ENCODE measurements around the gene CNOT2. TPM values are rescaled to one million over a fixed set of nuclear protein-coding genes. Genes with fewer than 3 reads are reported as not detected.

Gene CNOT2
- total RNA-seq, 1 experiment from 2014 or later, result 73.7 TPM

GRCh38 chr12:70260646-70261045 is 17.4 kb downstream of the CNOT2 start:
- H3K27me3 ChIP-seq (ENCODE audit: low read length), result no peaks in the 10 kb centered on the region
- CTCF ChIA-PET, result no interaction called here

GRCh38 chr12:70264067-70264867 is 21.0 kb downstream of the CNOT2 start:
- DNase-seq, result no peak
- H3K27me3 ChIP-seq (ENCODE audit: low read length), result no peaks in the 10 kb centered on the region
- POLR2A ChIA-PET (ENCODE audit: unreplicated experiment), result no interaction called here
- H3F3A ChIP-seq (ENCODE audit: low read length, unreplicated experiment), result no peaks in the 10 kb centered on the region
- no TSS peak for BruUV-seq (replicated peaks)
- no peak overlapping the region for H3K9ac ChIP-seq (ENCODE audit: low read length)
- no peak overlapping the region for H2AFZ ChIP-seq (ENCODE audit: low read length)
- no peak overlapping the region for H3K27ac ChIP-seq (ENCODE audit: low read length)
- peaks cover 30% of the 10 kb centered on the region for H4K20me1 ChIP-seq (ENCODE audit: low read length)
- CTCF ChIA-PET, result no interaction called here
- no peak overlapping the region for H3K4me2 ChIP-seq (ENCODE audit: low read length)
- no peaks in the 10 kb centered on the region for H3K36me3 ChIP-seq (ENCODE audit: low read depth, low read length)
- peaks cover 100% of the 10 kb centered on the region for H3K79me2 ChIP-seq (ENCODE audit: low read length)
- no peaks in the 10 kb centered on the region for H3K9me2 ChIP-seq (replicated peaks; ENCODE audit: low read length)
- no peak for ATAC-seq
- H3K4me1 ChIP-seq (ENCODE audit: insufficient read depth, low read length), result no peaks in the 10 kb centered on the region
- no peak overlapping the region for H3K4me3 ChIP-seq (ENCODE audit: low read length)
- no peaks in the 10 kb centered on the region for H3K9me3 ChIP-seq (ENCODE audit: low read length)
- intact Hi-C loops (cut with micrococcal nuclease), result no loop called here
- TF ChIP-seq EZH2phosphoT487 (IDR thresholded peaks at IDR 0.05; ENCODE audit: borderline replicate concordance, low read length), result no peak
- no peak for TF ChIP-seq CTCF (conservative IDR thresholded peaks at IDR 0.05; ENCODE audit: low read depth, low read length)
- TF ChIP-seq EZH2 (IDR thresholded peaks at IDR 0.05; ENCODE audit: low read length, unreplicated experiment), result no peak

More at GRCh38 chr12:70260646-70261045, 17.4 kb downstream of the CNOT2 start:
- peaks cover 24% of the 10 kb centered on the region for H4K20me1 ChIP-seq (ENCODE audit: low read length)
- no peak for TF ChIP-seq EZH2 (IDR thresholded peaks at IDR 0.05; ENCODE audit: low read length, unreplicated experiment)
- no peak for TF ChIP-seq EZH2phosphoT487 (IDR thresholded peaks at IDR 0.05; ENCODE audit: borderline replicate concordance, low read length)
- TF ChIP-seq CTCF (conservative IDR thresholded peaks at IDR 0.05; ENCODE audit: low read depth, low read length), result no peak
- H3K9ac ChIP-seq (ENCODE audit: low read length), result no peak overlapping the region
- DNase-seq (no peak), ATAC-seq (no peak)
- H3K36me3 ChIP-seq (ENCODE audit: low read depth, low read length), result no peaks in the 10 kb centered on the region
- POLR2A ChIA-PET (ENCODE audit: unreplicated experiment), result no interaction called here
- intact Hi-C loops (cut with micrococcal nuclease), result no loop called here
- no peaks in the 10 kb centered on the region for H3K9me3 ChIP-seq (ENCODE audit: low read length)
- H3F3A ChIP-seq (ENCODE audit: low read length, unreplicated experiment), result no peaks in the 10 kb centered on the region
- no peaks in the 10 kb centered on the region for H3K9me2 ChIP-seq (replicated peaks; ENCODE audit: low read length)
- no TSS peak for BruUV-seq (replicated peaks)
- no peaks in the 10 kb centered on the region for H3K4me1 ChIP-seq (ENCODE audit: insufficient read depth, low read length)
- peaks cover 100% of the 10 kb centered on the region for H3K79me2 ChIP-seq (ENCODE audit: low read length)
- H2AFZ ChIP-seq (ENCODE audit: low read length), result no peak overlapping the region
- H3K27ac ChIP-seq (ENCODE audit: low read length), result no peak overlapping the region
- no peak overlapping the region for H3K4me2 ChIP-seq (ENCODE audit: low read length)
- H3K4me3 ChIP-seq (ENCODE audit: low read length), result no peak overlapping the region

- ChIA-PET CTCF (no interaction called here), POLR2A (ENCODE audit: unreplicated experiment) (no interaction called here)
- H3K79me2 ChIP-seq (ENCODE audit: low read length), result peaks cover 100% of the 10 kb centered on the region
- no peaks in the 10 kb centered on the region for H3K9me2 ChIP-seq (replicated peaks; ENCODE audit: low read length)
- intact Hi-C loops (cut with micrococcal nuclease), result no loop called here
- TF ChIP-seq CTCF (conservative IDR thresholded peaks at IDR 0.05; ENCODE audit: low read depth, low read length), result no peak
- no peak for TF ChIP-seq EZH2 (IDR thresholded peaks at IDR 0.05; ENCODE audit: low read length, unreplicated experiment)
- no peak for TF ChIP-seq EZH2phosphoT487 (IDR thresholded peaks at IDR 0.05; ENCODE audit: borderline replicate concordance, low read length)
- no peak overlapping the region for H3K27ac ChIP-seq (ENCODE audit: low read length)
- no peak overlapping the region for H3K4me2 ChIP-seq (ENCODE audit: low read length)
- H3K9ac ChIP-seq (ENCODE audit: low read length), result no peak overlapping the region
- no peaks in the 10 kb centered on the region for H3K9me3 ChIP-seq (ENCODE audit: low read length)
- no peaks in the 10 kb centered on the region for H3K36me3 ChIP-seq (ENCODE audit: low read depth, low read length)
- ATAC-seq (no peak), DNase-seq (no peak)
- no TSS peak for BruUV-seq (replicated peaks)
- no peaks in the 10 kb centered on the region for H3F3A ChIP-seq (ENCODE audit: low read length, unreplicated experiment)
- no peaks in the 10 kb centered on the region for H3K27me3 ChIP-seq (ENCODE audit: low read length)
- H3K4me3 ChIP-seq (ENCODE audit: low read length), result no peak overlapping the region
- peaks cover 30% of the 10 kb centered on the region for H4K20me1 ChIP-seq (ENCODE audit: low read length)
- no peaks in the 10 kb centered on the region for H3K4me1 ChIP-seq (ENCODE audit: insufficient read depth, low read length)
- H2AFZ ChIP-seq (ENCODE audit: low read length), result no peak overlapping the region
Observed at GRCh38 chr12:70265132-70265531, 21.9 kb downstream of the CNOT2 start.
